HepG2 (cell line): ENCODE data around the gene TGM2. TPM values are rescaled to one million over a fixed set of nuclear protein-coding genes. Genes with fewer than 3 reads are reported as not detected.

ENCODE experiments used
- ATAC-seq: fragments of 200-7000 bp; cut with Tn5 transposase; 3 replicates; pipeline ENCODE4 v1.9.1; 2020; ENCODE audit warnings: mild to moderate bottlenecking, moderate library complexity
- BruUV-seq: library from RNA; stranded (reverse); fragments of 400-500 nt; replicated peaks from 2 replicates; lab custom pipeline; 2021; lab: Mats Ljungman, UMichigan
- CTCF ChIA-PET: fragments of 300-600 bp; formaldehyde crosslinking; extraction: SDS; loops from one replicate; lab custom pipeline; 2021; ENCODE audit warnings: low total read pairs, inconsistent platforms, low intra/inter-chr PET ratio; lab: Yijun Ruan, JAX
- POLR2A ChIA-PET: fragments of 350-600 bp; sonication (Branson Sonifier 250); formaldehyde crosslinking; loops from one replicate; lab custom pipeline; 2020; ENCODE audit warnings: antibody characterized with exemption, inconsistent platforms; lab: Yijun Ruan, JAX
- DNase-seq: peaks from one replicate; pipeline ENCODE4 v3.0.0-alpha.2; 2015; ENCODE audit warnings: low spot score
- FAIRE-seq: peaks from 3 replicates; lab custom pipeline; 2011; peaks lifted over from hg19 to GRCh38; lab: Jason Lieb, UNC
- H2AFZ ChIP-seq: one replicate; pipeline ENCODE4 v1.6.1; 2011; ENCODE audit warnings: low read length, inconsistent platforms
- H3K27ac ChIP-seq: fragments of 300-600 bp; 3 replicates; pipeline ENCODE4 v1.8.0; 2011; ENCODE audit warnings: mixed run types, mild to moderate bottlenecking, mixed read lengths, low read length, inconsistent platforms; ENCODE audit not compliant: insufficient read depth; ENCODE audit errors: extremely low read length
- H3K27me3 ChIP-seq, 2 experiments: fragments of 200-600 bp in 1 of 2; 2 replicates in 1 of 2; 3 replicates in 1 of 2; pipeline versions ENCODE4 v1.6.0 to v1.8.0; 2011; ENCODE audit warnings: low read length in 2 of 2, mild to moderate bottlenecking in 2 of 2, moderate library complexity in 2 of 2, inconsistent platforms in 1 of 2; ENCODE audit not compliant: insufficient read depth in 2 of 2, control insufficient read depth in 1 of 2
- H3K36me3 ChIP-seq, 2 experiments: fragments of 200-600 bp in 1 of 2; replicated peaks in 1 of 2; 2 replicates in 1 of 2; 3 replicates in 1 of 2; pipeline versions ENCODE4 v1.5.1 to v1.8.0; 2011; ENCODE audit warnings: low read length in 2 of 2, inconsistent platforms in 1 of 2; ENCODE audit not compliant: insufficient read depth in 2 of 2, control insufficient read depth in 1 of 2
- H3K4me1 ChIP-seq: 2 replicates; pipeline ENCODE4 v1.5.1; 2012; ENCODE audit warnings: low read length, inconsistent platforms; ENCODE audit not compliant: insufficient read depth
- H3K4me2 ChIP-seq: 2 replicates; pipeline ENCODE4 v1.6.0; 2011; ENCODE audit warnings: low read depth, low read length, inconsistent platforms
- H3K4me3 ChIP-seq, 3 experiments: fragments of 200-600 bp in 1 of 3; sonication (generic), shearing (Covaris generic) in 1 of 3; replicated peaks in 1 of 3; 2 replicates each; pipeline ENCODE4 v1.5.1; 2011 to 2016; ENCODE audit warnings: low read length in 3 of 3, inconsistent platforms in 2 of 3, low read depth in 2 of 3, mild to moderate bottlenecking in 2 of 3, control low read depth in 1 of 3, mixed read lengths in 1 of 3; ENCODE audit not compliant: insufficient read depth in 1 of 3
- H3K79me2 ChIP-seq: one replicate; pipeline ENCODE4 v1.6.1; 2011; ENCODE audit warnings: low read length, inconsistent platforms; ENCODE audit not compliant: insufficient read depth
- H3K9ac ChIP-seq: 2 replicates; pipeline ENCODE4 v1.6.0; 2011; ENCODE audit warnings: mild to moderate bottlenecking, low read depth, low read length, inconsistent platforms; ENCODE audit not compliant: insufficient read depth
- H3K9me3 ChIP-seq: 2 replicates; pipeline ENCODE4 v1.5.1; 2012; ENCODE audit warnings: mild to moderate bottlenecking, low read length
- H4K20me1 ChIP-seq: 2 replicates; pipeline ENCODE4 v1.6.0; 2011; ENCODE audit warnings: inconsistent platforms, mild to moderate bottlenecking, low read length, moderate library complexity; ENCODE audit not compliant: insufficient read depth
- ADNP ChIP-seq: sonication (generic); formaldehyde crosslinking; IDR thresholded peaks from 2 replicates; pipeline ENCODE4 v1.4.0; 2020; ENCODE audit warnings: missing genetic modification reagents
- EP300 ChIP-seq, 3 experiments: sonication (generic) in 1 of 3; formaldehyde crosslinking in 1 of 3; IDR thresholded peaks; 2 replicates each; pipeline versions ENCODE4 v1.5.1 to v1.6.1; 2011 to 2020; ENCODE audit warnings: low read depth in 2 of 3, low read length in 2 of 3, borderline replicate concordance in 1 of 3, improper control_type of control experiment in 1 of 3, mild to moderate bottlenecking in 1 of 3, missing genetic modification reagents in 1 of 3, moderate library complexity in 1 of 3
- IKZF5 ChIP-seq: IDR thresholded peaks from 2 replicates; pipeline ENCODE4 v1.6.1; 2018; ENCODE audit warnings: missing genetic modification reagents, mild to moderate bottlenecking, missing compliant biosample characterization
- KDM5A ChIP-seq: fragments of 200-600 bp; sonication (generic); IDR thresholded peaks from 2 replicates; pipeline ENCODE4 v1.7.0; 2018; ENCODE audit warnings: antibody characterized with exemption, mild to moderate bottlenecking, low read length, borderline replicate concordance
- KMT2A ChIP-seq: sonication (generic); formaldehyde crosslinking; IDR thresholded peaks from 2 replicates; pipeline ENCODE4 v1.4.0; 2020; ENCODE audit warnings: missing genetic modification reagents
- NCOA2 ChIP-seq: sonication (generic); formaldehyde crosslinking; IDR thresholded peaks from 2 replicates; pipeline ENCODE4 v1.8.0; 2022; ENCODE audit warnings: inconsistent platforms
- NFKB2 ChIP-seq: sonication (generic); formaldehyde crosslinking; IDR thresholded peaks from 2 replicates; pipeline ENCODE4 v1.4.0; 2020; ENCODE audit warnings: missing genetic modification reagents, borderline replicate concordance
- RFX5 ChIP-seq: IDR thresholded peaks from 2 replicates; pipeline ENCODE4 v1.6.1; 2011; ENCODE audit warnings: low read depth, low read length, improper control_type of control experiment
- RNF2 ChIP-seq: fragments of 450-650 bp; conservative IDR thresholded peaks from 2 replicates; pipeline ENCODE4 v1.6.1; 2016; ENCODE audit warnings: low read depth
- RXRB ChIP-seq: IDR thresholded peaks from 2 replicates; pipeline ENCODE4 v1.6.1; 2016; ENCODE audit warnings: borderline replicate concordance, missing genetic modification reagents, missing compliant biosample characterization
- SKIL ChIP-seq: sonication (generic); formaldehyde crosslinking; IDR thresholded peaks from 2 replicates; pipeline ENCODE4 v1.8.0; 2022; ENCODE audit warnings: missing genetic modification reagents, mild to moderate bottlenecking, moderate library complexity, borderline replicate concordance
- TEAD3 ChIP-seq: optimal IDR thresholded peaks from 2 replicates; pipeline ENCODE3; 2016; ENCODE audit warnings: borderline replicate concordance
- THRA ChIP-seq: sonication (generic); formaldehyde crosslinking; IDR thresholded peaks from 2 replicates; pipeline ENCODE4 v1.4.0; 2020; ENCODE audit warnings: missing genetic modification reagents, borderline replicate concordance
- ZFY ChIP-seq: sonication (generic); formaldehyde crosslinking; IDR thresholded peaks from 2 replicates; pipeline ENCODE4 v1.4.0; 2020; ENCODE audit warnings: missing genetic modification reagents
- ZKSCAN8 ChIP-seq: IDR thresholded peaks from 2 replicates; pipeline ENCODE4 v1.6.1; 2016; ENCODE audit warnings: borderline replicate concordance, missing genetic modification reagents, missing compliant biosample characterization
- ZNF232 ChIP-seq: sonication (generic); formaldehyde crosslinking; IDR thresholded peaks from 2 replicates; pipeline ENCODE4 v1.4.0; 2020; ENCODE audit warnings: missing genetic modification reagents, borderline replicate concordance
- ZNF264 ChIP-seq: sonication (generic); formaldehyde crosslinking; IDR thresholded peaks from 2 replicates; pipeline ENCODE4 v1.4.0; 2020; ENCODE audit warnings: missing genetic modification reagents
- ZNF713 ChIP-seq: sonication (generic); formaldehyde crosslinking; IDR thresholded peaks from 2 replicates; pipeline ENCODE4 v1.4.0; 2020; ENCODE audit warnings: mild to moderate bottlenecking, missing genetic modification reagents
- ZNF749 ChIP-seq: sonication (generic); formaldehyde crosslinking; IDR thresholded peaks from 2 replicates; pipeline ENCODE4 v1.8.0; 2022; ENCODE audit warnings: mild to moderate bottlenecking, missing genetic modification reagents, moderate library complexity, borderline replicate concordance
- WGBS: methylation state at CpG from one replicate; pipeline ENCODE4 v1.1.6; 2017; ENCODE audit warnings: low lambda C conversion rate; 5-methylcytosine and 5-hydroxymethylcytosine counted together
- in situ Hi-C: cut with HindIII; loops from 2 replicates; pipeline ENCODE4 v1.10.0; 2017; ENCODE audit warnings: low pct_unique_long_range_greater_than_20kb; ENCODE audit not compliant: extremely low pct_ligation_motif_present
- intact Hi-C: fragments of 100-400 bp; cut with micrococcal nuclease; formaldehyde crosslinking; loops from one replicate; pipeline ENCODE4 v1.10.0; 2022; ENCODE audit not compliant: unreplicated experiment
- polyA plus RNA-seq, 8 experiments: library from polyadenylated mRNA; depleted of rRNA in 3 of 8; stranded (reverse) in 7 of 8; unstranded in 1 of 8; fragments of >200 nt; fragmentation: Illumina TruSeq in 4 of 8; extraction: Trizol in 4 of 8; gene quantifications; 2 replicates each; pipeline versions ENCODE4 v1.2.1 to v1.2.3, GENCODE V29; 2011 to 2016; ENCODE audit warnings: low read depth in 4 of 8, missing spikeins in 1 of 8, mixed read lengths in 1 of 8; ENCODE audit not compliant: insufficient read depth in 1 of 8
- total RNA-seq, 5 experiments: library from RNA; depleted of rRNA; stranded (reverse); fragments of >200 nt; fragmentation: Illumina TruSeq; extraction: Trizol; gene quantifications; 2 replicates each; pipeline ENCODE4 v1.2.3, GENCODE V29; 2016; ENCODE audit warnings: low read depth in 1 of 5

Gene TGM2
- total and polyA plus RNA-seq, 2 of the 13 experiments (the other 11 are each of a cell fraction or from before 2014, with no cell fraction given), result 4.2 to 46.4 TPM

DNA sequence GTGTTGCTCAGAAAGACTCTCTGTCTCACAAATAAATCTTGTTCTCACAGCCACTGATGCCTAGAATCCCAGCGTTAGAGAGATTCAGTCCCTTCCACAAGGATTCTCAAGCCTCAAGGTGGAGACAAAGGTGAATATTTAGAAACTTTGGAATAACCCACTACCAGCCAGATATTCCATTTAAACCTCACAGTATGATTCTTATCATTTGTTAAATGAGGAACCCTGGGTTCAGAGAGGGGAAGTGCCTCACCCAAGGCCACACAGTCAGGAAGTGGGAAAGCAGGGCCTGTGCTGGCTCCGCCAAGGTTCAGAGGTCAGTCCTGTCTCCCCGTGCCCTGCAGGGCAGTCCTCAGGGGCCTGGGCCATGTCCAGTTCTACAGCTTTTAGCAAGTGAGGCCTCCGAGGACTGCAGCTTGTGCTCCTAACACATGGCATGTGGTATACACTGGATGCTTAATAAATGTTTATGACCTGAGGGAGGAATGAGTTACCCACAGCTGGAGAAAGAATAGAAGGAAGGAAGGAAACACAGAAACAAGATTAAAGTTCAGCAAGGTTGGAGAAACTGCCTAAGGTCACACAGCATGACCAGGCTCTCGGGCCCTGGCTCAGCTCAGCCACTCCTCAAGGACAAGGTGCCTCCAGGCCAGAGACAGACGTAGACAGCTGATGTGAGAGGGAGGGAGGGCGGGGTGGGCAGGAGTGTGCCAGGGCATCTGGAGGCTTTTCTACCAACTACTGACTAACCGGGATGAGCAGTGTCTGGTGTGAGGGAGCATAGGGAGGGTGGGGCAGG, 3.9 kb upstream of the TGM2 start:
- Histone ChIP-seq H4K20me1 (no peaks in the 10 kb centered on the region), H3K27me3 (no peaks in the 10 kb centered on the region), H3K9me3 (no peaks in the 10 kb centered on the region), H3K9ac (no peak overlapping the region), H3K4me3 (peak overlapping the region in 2 of 3 experiments; percentile 7 to 33; a peak in 3 of 6 replicates), H3K27ac (no peak overlapping the region), H3K79me2 (no peaks in the 10 kb centered on the region), H3K4me1 (peaks cover 98% of the 10 kb centered on the region), H3K36me3 (no peaks in the 10 kb centered on the region), H2AFZ (no peak overlapping the region), H3K4me2 (peak overlapping the region; percentile 85)
- intact Hi-C loops (no loop called here), in situ Hi-C loops (loop anchor here (5.0 kb wide), 1 partner anchor 112 kb away; no protein-coding TSS in a partner anchor)
- DNase-seq (peak; percentile 52), FAIRE-seq (no peak), ATAC-seq (peak; percentile 28)
- POLR2A ChIA-PET, result interaction anchor here (4.4 kb wide), 1 partner anchor 25 kb away, joined by 33 read pairs; no protein-coding TSS in a partner anchor
- no TSS peak for BruUV-seq
- WGBS, result 14% methylated on average over 7 of the region's 8 CpGs
- CTCF ChIA-PET, result interaction anchor here (1.0 kb wide), 1 partner anchor 54 kb away, joined by 3 read pairs; no protein-coding TSS in a partner anchor
- TF ChIP-seq RNF2 (no peak), IKZF5 (CRISPR knock-in tag) (peak; percentile 69; the same call in 1 of the 2 replicates), ZNF713 (CRISPR knock-in tag) (peak; percentile 74; the same call in 1 of the 2 replicates), ZNF264 (CRISPR knock-in tag) (no peak), NFKB2 (peak; percentile 30; the same call in 1 of the 2 replicates), ZFY (CRISPR knock-in tag) (peak; percentile 52), RFX5 (no peak), KMT2A (CRISPR knock-in tag) (peak; percentile 28; the same call in 1 of the 2 replicates), TEAD3 (CRISPR knock-in tag) (peak; percentile 61), ZKSCAN8 (CRISPR knock-in tag) (peak; percentile 99), ZNF232 (CRISPR knock-in tag) (peak; percentile 68; the same call in 1 of the 2 replicates), KDM5A (no peak), EP300 (IDR thresholded peaks at IDR 0.05; ENCODE audit: low read depth in 2 of 2, low read length in 2 of 2) (peak in 1 of 2 experiments; percentile 9; a peak in 1 of 4 replicates), EP300 (CRISPR knock-in tag; IDR thresholded peaks at IDR 0.05; ENCODE audit: borderline replicate concordance) (peak; percentile 34; the same call in 1 of the 2 replicates), THRA (CRISPR knock-in tag) (peak; percentile 35; the same call in 1 of the 2 replicates), NCOA2 (CRISPR knock-in tag) (peak; percentile 21; the same call in 1 of the 2 replicates), ZNF749 (CRISPR knock-in tag) (no peak), RXRB (CRISPR knock-in tag) (peak; percentile 33; the same call in 1 of the 2 replicates), SKIL (no peak), ADNP (CRISPR knock-in tag) (0 out of 2 replicates have a peak, but pooled peaks have one; percentile 53)
